ENCODE measurements around the gene ENPP5. TPM values are rescaled to one million over a fixed set of nuclear protein-coding genes. Genes with fewer than 3 reads are reported as not detected.

The ENPP5 gene
- total and polyA plus RNA-seq, 2 of the 13 experiments (the other 11 are each of a cell fraction or from before 2014, with no cell fraction given) = not detected

DNA sequence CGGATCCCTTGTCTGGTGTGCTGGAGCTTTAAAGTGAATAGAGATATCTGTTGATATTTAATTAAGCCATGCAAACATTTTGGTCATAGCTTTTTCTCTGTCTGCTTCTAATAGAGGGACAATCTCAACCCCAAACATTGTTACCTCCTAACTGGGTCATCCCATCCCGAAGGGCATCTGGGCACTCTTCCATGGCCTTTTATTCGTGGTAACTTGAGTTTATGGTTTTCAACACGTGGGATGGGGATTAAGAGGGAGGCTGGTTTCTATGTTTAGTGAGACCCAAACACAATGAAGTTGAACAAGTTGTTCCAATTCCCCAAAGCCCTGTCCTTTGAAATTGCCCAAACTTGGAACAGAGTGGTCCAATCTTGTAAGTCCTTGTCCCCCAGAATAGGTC lies 1.4 kb upstream of the ENPP5 start:
- no peak for FAIRE-seq
- H3K4me3 ChIP-seq (replicated peaks in 1 of 3; ENCODE audit: insufficient read depth in 1 of 3, low read depth in 2 of 3, low read length in 3 of 3) = no peak overlapping the region
- WGBS (ENCODE audit: low lambda C conversion rate) = 7% methylated on average over 4 of the region's 4 CpGs

More for the DNA sequence above, 1.4 kb upstream of the ENPP5 start:
- DNase-seq (ENCODE audit: low spot score) (no peak), ATAC-seq (no peak)
- in situ Hi-C loops (cut with HindIII; ENCODE audit: extremely low pct_ligation_motif_present, low pct_unique_long_range_greater_than_20kb) = no loop called here
- Histone ChIP-seq H4K20me1 (ENCODE audit: insufficient read depth, low read length) (no peaks in the 10 kb centered on the region), H3K9ac (ENCODE audit: insufficient read depth, low read depth, low read length) (no peak overlapping the region), H3K27me3 (ENCODE audit: control insufficient read depth in 1 of 2, insufficient read depth in 2 of 2, low read length in 2 of 2) (peaks cover 0 to 14% of the 10 kb centered on the region in 2 experiments; a peak in 2 of 5 replicates), H3K79me2 (ENCODE audit: insufficient read depth, low read length) (no peaks in the 10 kb centered on the region), H3K4me2 (ENCODE audit: low read depth, low read length) (no peak overlapping the region), H2AFZ (ENCODE audit: low read length) (no peak overlapping the region), H3K36me3 (replicated peaks in 1 of 2; ENCODE audit: control insufficient read depth in 1 of 2, insufficient read depth in 2 of 2, low read length in 2 of 2) (no peaks in the 10 kb centered on the region), H3K4me1 (ENCODE audit: insufficient read depth, low read length) (no peaks in the 10 kb centered on the region), H3K27ac (ENCODE audit: extremely low read length, insufficient read depth, low read length) (no peak overlapping the region), H3K9me3 (ENCODE audit: low read length) (no peaks in the 10 kb centered on the region)
- CTCF ChIA-PET (ENCODE audit: low intra/inter-chr PET ratio, low total read pairs) = no interaction called here
- BruUV-seq (replicated peaks) = no TSS peak
- POLR2A ChIA-PET = no interaction called here
- TF ChIP-seq ZNF616 (CRISPR knock-in tag; IDR thresholded peaks at IDR 0.05; ENCODE audit: low read depth) (no peak), ZNF564 (CRISPR knock-in tag; IDR thresholded peaks at IDR 0.05) (no peak), FIP1L1 (IDR thresholded peaks at IDR 0.05; ENCODE audit: borderline replicate concordance, insufficient read depth, low read depth, low read length) (no peak), CBX1 (IDR thresholded peaks at IDR 0.05; ENCODE audit: low read depth) (no peak), NBN (conservative IDR thresholded peaks at IDR 0.05) (no peak), ZNF556 (CRISPR knock-in tag; IDR thresholded peaks at IDR 0.05; ENCODE audit: borderline replicate concordance) (no peak), CREB1 (IDR thresholded peaks at IDR 0.05) (no peak), CREB1 (CRISPR knock-in tag; IDR thresholded peaks at IDR 0.05) (no peak), FOSL1 (CRISPR knock-in tag; IDR thresholded peaks at IDR 0.05; ENCODE audit: borderline replicate concordance) (no peak), SMAD9 (CRISPR knock-in tag; IDR thresholded peaks at IDR 0.05) (no peak), ZNF264 (CRISPR knock-in tag; IDR thresholded peaks at IDR 0.05) (no peak), SAP130 (CRISPR knock-in tag; IDR thresholded peaks at IDR 0.05; ENCODE audit: low read depth) (no peak), KLF13 (CRISPR knock-in tag; IDR thresholded peaks at IDR 0.05) (no peak)
- TF ChIP-seq, protein P1, sequence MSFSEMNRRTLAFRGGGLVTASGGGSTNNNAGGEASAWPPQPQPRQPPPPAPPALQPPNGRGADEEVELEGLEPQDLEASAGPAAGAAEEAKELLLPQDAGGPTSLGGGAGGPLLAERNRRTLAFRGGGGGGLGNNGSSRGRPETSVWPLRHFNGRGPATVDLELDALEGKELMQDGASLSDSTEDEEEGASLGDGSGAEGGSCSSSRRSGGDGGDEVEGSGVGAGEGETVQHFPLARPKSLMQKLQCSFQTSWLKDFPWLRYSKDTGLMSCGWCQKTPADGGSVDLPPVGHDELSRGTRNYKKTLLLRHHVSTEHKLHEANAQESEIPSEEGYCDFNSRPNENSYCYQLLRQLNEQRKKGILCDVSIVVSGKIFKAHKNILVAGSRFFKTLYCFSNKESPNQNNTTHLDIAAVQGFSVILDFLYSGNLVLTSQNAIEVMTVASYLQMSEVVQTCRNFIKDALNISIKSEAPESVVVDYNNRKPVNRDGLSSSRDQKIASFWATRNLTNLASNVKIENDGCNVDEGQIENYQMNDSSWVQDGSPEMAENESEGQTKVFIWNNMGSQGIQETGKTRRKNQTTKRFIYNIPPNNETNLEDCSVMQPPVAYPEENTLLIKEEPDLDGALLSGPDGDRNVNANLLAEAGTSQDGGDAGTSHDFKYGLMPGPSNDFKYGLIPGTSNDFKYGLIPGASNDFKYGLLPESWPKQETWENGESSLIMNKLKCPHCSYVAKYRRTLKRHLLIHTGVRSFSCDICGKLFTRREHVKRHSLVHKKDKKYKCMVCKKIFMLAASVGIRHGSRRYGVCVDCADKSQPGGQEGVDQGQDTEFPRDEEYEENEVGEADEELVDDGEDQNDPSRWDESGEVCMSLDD (CRISPR knock-in tag; IDR thresholded peaks at IDR 0.05; ENCODE audit: borderline replicate concordance) = no peak
- TF ChIP-seq, protein P2, sequence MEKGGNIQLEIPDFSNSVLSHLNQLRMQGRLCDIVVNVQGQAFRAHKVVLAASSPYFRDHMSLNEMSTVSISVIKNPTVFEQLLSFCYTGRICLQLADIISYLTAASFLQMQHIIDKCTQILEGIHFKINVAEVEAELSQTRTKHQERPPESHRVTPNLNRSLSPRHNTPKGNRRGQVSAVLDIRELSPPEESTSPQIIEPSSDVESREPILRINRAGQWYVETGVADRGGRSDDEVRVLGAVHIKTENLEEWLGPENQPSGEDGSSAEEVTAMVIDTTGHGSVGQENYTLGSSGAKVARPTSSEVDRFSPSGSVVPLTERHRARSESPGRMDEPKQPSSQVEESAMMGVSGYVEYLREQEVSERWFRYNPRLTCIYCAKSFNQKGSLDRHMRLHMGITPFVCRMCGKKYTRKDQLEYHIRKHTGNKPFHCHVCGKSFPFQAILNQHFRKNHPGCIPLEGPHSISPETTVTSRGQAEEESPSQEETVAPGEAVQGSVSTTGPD (CRISPR knock-in tag; IDR thresholded peaks at IDR 0.05) = no peak
- TF ChIP-seq, protein P3, sequence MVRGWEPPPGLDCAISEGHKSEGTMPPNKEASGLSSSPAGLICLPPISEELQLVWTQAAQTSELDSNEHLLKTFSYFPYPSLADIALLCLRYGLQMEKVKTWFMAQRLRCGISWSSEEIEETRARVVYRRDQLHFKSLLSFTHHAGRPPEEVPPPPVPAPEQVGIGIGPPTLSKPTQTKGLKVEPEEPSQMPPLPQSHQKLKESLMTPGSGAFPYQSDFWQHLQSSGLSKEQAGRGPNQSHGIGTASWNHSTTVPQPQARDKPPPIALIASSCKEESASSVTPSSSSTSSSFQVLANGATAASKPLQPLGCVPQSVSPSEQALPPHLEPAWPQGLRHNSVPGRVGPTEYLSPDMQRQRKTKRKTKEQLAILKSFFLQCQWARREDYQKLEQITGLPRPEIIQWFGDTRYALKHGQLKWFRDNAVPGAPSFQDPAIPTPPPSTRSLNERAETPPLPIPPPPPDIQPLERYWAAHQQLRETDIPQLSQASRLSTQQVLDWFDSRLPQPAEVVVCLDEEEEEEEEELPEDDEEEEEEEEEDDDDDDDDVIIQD (CRISPR knock-in tag; IDR thresholded peaks at IDR 0.05; ENCODE audit: low read depth) = no peak
- TF ChIP-seq, protein P4, sequence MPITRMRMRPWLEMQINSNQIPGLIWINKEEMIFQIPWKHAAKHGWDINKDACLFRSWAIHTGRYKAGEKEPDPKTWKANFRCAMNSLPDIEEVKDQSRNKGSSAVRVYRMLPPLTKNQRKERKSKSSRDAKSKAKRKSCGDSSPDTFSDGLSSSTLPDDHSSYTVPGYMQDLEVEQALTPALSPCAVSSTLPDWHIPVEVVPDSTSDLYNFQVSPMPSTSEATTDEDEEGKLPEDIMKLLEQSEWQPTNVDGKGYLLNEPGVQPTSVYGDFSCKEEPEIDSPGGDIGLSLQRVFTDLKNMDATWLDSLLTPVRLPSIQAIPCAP (CRISPR knock-in tag; IDR thresholded peaks at IDR 0.05; ENCODE audit: low read depth) = no peak
- intact Hi-C loops (cut with micrococcal nuclease; ENCODE audit: unreplicated experiment) = no loop called here
